ENCODE results near the gene KSR1.
"Not testable (repeated sequence)": the region's sequence is repeated elsewhere in the genome, so short reads cannot be mapped to it uniquely, and the experiment has no call there.

The KSR1 gene

GRCh38 chr17:27669136-27669535 lies 212.9 kb downstream of the KSR1 start:
- DNase-seq, result no peak

- no peak for DNase-seq
Observed at GRCh38 chr17:27669850-27670249, 213.6 kb downstream of the KSR1 start.

DNA sequence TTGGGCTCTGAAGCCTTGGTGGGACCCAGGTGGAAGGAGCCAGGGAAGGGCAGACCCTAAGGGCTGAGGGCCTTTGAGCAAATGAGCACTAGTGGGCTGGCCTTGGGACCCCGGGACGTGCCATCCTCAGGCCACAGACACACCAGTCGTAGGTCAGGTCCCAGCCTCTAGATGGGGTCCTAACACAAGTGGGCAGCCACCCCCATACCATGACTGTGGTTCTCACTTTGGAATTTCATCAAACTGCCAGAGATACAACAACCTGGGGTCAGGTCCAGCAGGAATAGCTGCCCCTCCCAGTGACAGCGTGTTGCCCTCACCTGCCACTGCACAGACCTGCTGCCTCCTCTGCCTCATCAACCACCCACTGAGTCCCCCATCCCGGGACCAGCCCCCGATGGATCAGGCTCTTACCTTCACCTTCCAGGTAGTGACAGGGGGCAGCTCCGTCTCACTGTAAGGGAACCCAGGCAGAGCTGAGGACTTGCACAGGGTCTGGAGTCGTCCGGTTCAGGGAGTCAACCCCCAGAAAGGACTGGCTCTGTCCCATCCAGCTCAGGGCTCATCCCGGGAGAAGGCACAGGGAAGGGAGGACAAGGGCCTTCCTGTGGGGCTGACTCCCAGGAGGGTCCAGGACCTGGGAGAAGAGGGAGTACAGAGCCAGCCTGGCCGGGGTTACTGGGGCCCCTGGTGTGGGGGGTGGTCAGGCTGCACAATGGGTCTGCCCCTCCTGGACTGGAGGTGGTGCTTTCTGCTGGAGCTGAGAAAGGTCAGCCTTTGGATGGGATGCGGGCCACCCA lies 214.7 kb downstream of the KSR1 start:
- DNase-seq, result no peak

GRCh38 chr17:27671591-27671910 lies 215.3 kb downstream of the KSR1 start:
- no peak for DNase-seq

DNA sequence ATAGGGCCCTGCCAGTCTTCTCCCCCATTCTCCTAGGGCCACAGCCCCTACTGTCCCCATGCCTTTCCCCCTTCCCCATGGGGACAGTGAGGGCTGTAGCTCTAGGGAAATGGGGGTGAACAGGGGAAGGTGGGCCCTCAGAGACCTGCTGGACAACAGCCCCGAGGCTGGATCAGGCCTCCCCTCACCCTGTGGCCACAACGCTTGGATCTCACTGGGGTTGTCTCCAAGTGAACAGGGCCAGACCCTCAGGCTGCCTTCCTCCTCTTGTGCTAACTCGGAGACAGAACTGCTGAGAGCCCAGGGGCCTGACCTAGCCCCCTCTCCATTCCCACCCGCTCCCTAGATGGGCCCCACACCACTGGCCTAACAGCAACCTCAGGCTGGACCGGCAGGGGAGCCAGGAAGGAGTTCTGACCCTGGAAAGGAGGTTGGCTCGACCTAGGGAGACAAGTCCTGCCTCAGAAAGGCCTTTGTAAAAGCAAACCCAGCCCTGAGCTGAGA lies 215.8 kb downstream of the KSR1 start:
- not testable (repeated sequence) for DNase-seq

- DNase-seq, result no peak
Observed at GRCh38 chr17:27674335-27674734, 218.1 kb downstream of the KSR1 start.

Measured in activated CD4-positive, alpha-beta T cell treated with anti-CD3 and anti-CD28 coated beads, Interleukin-2, amount 50 U/mL, for 1 hour (primary cell).